ENCODE data around the gene ODC1. TPM values are rescaled to one million over a fixed set of nuclear protein-coding genes. Genes with fewer than 3 reads are reported as not detected.

The ODC1 gene
- total RNA-seq, 1 donor from 2014 or later = 119 TPM

DNA sequence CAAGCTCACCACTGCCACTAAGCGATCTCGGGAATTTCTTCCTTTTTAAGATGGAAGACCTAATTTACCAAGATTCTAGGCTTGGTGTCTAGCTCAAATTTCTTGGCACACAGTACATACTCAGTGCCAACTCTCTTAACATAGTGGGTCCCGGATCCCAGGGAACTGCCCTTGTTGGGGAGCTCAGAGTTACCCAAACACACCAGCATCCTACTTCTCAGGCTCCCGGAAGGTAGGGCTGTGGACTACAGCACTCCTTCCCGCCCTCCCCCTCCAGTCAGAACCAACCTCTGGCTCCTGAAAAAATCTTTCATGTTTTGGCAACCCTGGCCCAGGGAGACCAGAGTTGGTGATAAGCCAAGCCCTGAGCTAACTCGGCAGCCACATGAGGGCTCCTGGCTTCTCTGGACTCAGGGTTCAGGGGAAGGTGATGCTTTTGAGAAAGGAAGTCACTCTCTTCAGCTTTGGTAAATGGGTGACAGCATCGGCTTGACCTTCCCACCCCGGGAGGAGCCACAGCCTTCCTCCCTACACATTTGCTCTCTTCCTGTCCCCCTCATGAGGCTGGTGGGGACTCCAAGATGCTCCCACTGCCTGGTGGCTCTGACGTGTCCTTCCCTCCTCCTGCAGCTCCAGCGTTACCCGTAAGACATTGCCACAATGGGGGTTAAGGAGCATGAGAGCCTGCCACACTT is 8.8 kb downstream of the ODC1 start:
- Histone ChIP-seq H3K79me2 (ENCODE audit: insufficient read depth, low read length) (peaks cover 13% of the 10 kb centered on the region), H3K36me3 (ENCODE audit: insufficient read depth, low read length) (peaks cover 48% of the 10 kb centered on the region), H3K9me3 (ENCODE audit: insufficient read depth, low read depth, low read length) (no peaks in the 10 kb centered on the region), H3K4me3 (ENCODE audit: insufficient read depth, low read depth, low read length) (no peak overlapping the region), H3K27me3 (ENCODE audit: insufficient read depth, low read length) (no peaks in the 10 kb centered on the region), H4K20me1 (ENCODE audit: insufficient read depth, low read length) (peaks cover 41% of the 10 kb centered on the region), H3K4me2 (ENCODE audit: low read length) (no peak overlapping the region), H3K27ac (ENCODE audit: low read depth, low read length) (no peak overlapping the region), H3K9ac (ENCODE audit: low read length) (no peak overlapping the region), H3K4me1 (ENCODE audit: insufficient read depth, low read length) (no peaks in the 10 kb centered on the region), H2AFZ (ENCODE audit: low read depth, low read length) (no peak overlapping the region)
- peaks cover 5% of the 10 kb centered on the region for H3K27me3 Mint-ChIP-seq (ENCODE audit: low read depth, unreplicated experiment)
- DNase-seq (ENCODE audit: low read depth) (no peak), FAIRE-seq (no peak)
- H3K9me3 Mint-ChIP-seq (ENCODE audit: unreplicated experiment) = no peaks in the 10 kb centered on the region
- no peaks in the 10 kb centered on the region for H3K4me1 Mint-ChIP-seq (ENCODE audit: low read depth, unreplicated experiment)
- peaks cover 19% of the 10 kb centered on the region for H3K36me3 Mint-ChIP-seq (ENCODE audit: low read depth, unreplicated experiment)
- TF ChIP-seq, protein P1, sequence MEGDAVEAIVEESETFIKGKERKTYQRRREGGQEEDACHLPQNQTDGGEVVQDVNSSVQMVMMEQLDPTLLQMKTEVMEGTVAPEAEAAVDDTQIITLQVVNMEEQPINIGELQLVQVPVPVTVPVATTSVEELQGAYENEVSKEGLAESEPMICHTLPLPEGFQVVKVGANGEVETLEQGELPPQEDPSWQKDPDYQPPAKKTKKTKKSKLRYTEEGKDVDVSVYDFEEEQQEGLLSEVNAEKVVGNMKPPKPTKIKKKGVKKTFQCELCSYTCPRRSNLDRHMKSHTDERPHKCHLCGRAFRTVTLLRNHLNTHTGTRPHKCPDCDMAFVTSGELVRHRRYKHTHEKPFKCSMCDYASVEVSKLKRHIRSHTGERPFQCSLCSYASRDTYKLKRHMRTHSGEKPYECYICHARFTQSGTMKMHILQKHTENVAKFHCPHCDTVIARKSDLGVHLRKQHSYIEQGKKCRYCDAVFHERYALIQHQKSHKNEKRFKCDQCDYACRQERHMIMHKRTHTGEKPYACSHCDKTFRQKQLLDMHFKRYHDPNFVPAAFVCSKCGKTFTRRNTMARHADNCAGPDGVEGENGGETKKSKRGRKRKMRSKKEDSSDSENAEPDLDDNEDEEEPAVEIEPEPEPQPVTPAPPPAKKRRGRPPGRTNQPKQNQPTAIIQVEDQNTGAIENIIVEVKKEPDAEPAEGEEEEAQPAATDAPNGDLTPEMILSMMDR (IDR thresholded peaks at IDR 0.05; ENCODE audit: insufficient read depth, low read depth, low read length) = no peak
- no peak for TF ChIP-seq EZH2 (IDR thresholded peaks at IDR 0.05; ENCODE audit: insufficient read depth, low read length)
- no peak overlapping the region for H3K27ac Mint-ChIP-seq (ENCODE audit: unreplicated experiment)
- H3K4me3 Mint-ChIP-seq (ENCODE audit: unreplicated experiment) = no peak overlapping the region

DNA sequence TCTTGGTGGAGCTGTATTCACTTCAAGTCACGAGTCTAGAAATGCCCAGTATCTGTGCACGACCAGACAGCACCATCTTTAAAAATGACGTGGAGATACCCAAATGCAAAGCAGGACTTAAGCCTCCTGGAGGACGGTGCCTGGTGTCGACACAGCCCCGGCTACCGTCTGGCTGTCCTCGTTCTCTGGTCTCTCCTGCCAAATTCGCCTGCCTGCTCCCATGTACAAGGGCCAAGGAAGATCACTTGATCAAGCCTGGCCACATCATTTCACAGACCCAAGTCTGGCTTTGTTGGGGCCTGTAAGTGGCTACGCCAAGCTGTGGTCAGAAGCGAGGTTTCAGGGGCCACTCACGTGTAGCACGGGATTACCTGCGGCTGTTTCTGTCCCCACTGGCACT is 9.4 kb downstream of the ODC1 start:
- Histone ChIP-seq H3K9ac (ENCODE audit: low read length) (no peak overlapping the region), H3K79me2 (ENCODE audit: insufficient read depth, low read length) (peaks cover 6% of the 10 kb centered on the region), H3K4me1 (ENCODE audit: insufficient read depth, low read length) (no peaks in the 10 kb centered on the region), H3K9me3 (ENCODE audit: insufficient read depth, low read depth, low read length) (no peaks in the 10 kb centered on the region), H3K4me3 (ENCODE audit: insufficient read depth, low read depth, low read length) (no peak overlapping the region), H3K36me3 (ENCODE audit: insufficient read depth, low read length) (peaks cover 42% of the 10 kb centered on the region), H4K20me1 (ENCODE audit: insufficient read depth, low read length) (peaks cover 35% of the 10 kb centered on the region), H2AFZ (ENCODE audit: low read depth, low read length) (no peak overlapping the region), H3K27me3 (ENCODE audit: insufficient read depth, low read length) (no peaks in the 10 kb centered on the region), H3K4me2 (ENCODE audit: low read length) (no peak overlapping the region), H3K27ac (ENCODE audit: low read depth, low read length) (no peak overlapping the region)
- FAIRE-seq = no peak
- DNase-seq (ENCODE audit: low read depth) = no peak
- peaks cover 5% of the 10 kb centered on the region for H3K27me3 Mint-ChIP-seq (ENCODE audit: low read depth, unreplicated experiment)
- H3K4me3 Mint-ChIP-seq (ENCODE audit: unreplicated experiment) = no peak overlapping the region
- H3K9me3 Mint-ChIP-seq (ENCODE audit: unreplicated experiment) = no peaks in the 10 kb centered on the region
- TF ChIP-seq, protein P1 (IDR thresholded peaks at IDR 0.05; ENCODE audit: insufficient read depth, low read depth, low read length) = no peak
- no peak for TF ChIP-seq EZH2 (IDR thresholded peaks at IDR 0.05; ENCODE audit: insufficient read depth, low read length)
- H3K27ac Mint-ChIP-seq (ENCODE audit: unreplicated experiment) = no peak overlapping the region
- no peaks in the 10 kb centered on the region for H3K4me1 Mint-ChIP-seq (ENCODE audit: low read depth, unreplicated experiment)
- H3K36me3 Mint-ChIP-seq (ENCODE audit: low read depth, unreplicated experiment) = peaks cover 19% of the 10 kb centered on the region

DNA sequence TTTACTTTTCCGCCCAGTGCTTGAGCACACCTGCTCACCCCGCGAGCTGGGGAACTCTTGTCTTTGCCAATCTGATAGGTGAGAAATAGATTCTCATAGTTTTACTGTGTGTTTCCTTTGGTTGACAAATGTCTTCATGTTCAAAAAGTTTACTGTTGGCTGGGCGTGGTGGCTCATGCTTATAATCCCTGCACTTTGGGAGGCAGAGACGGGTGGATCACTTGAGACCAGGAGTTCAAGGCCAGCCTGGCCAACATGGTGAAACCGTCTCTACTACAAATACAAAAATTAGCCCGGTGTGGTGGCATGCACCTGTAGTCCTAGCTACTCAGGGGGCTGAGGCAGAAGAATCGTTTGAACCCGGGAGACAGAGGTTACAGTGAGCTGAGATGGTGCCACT is 10.3 kb downstream of the ODC1 start:
- no peak overlapping the region for H2AFZ ChIP-seq (ENCODE audit: low read depth, low read length)
- H3K9me3 ChIP-seq (ENCODE audit: insufficient read depth, low read depth, low read length) = no peaks in the 10 kb centered on the region
- DNase-seq (ENCODE audit: low read depth) = no peak
- H4K20me1 ChIP-seq (ENCODE audit: insufficient read depth, low read length) = peaks cover 30% of the 10 kb centered on the region
- no peak overlapping the region for H3K27ac Mint-ChIP-seq (ENCODE audit: unreplicated experiment)
- H3K36me3 Mint-ChIP-seq (ENCODE audit: low read depth, unreplicated experiment) = peaks cover 14% of the 10 kb centered on the region
- no peaks in the 10 kb centered on the region for H3K9me3 Mint-ChIP-seq (ENCODE audit: unreplicated experiment)
- peaks cover 34% of the 10 kb centered on the region for H3K36me3 ChIP-seq (ENCODE audit: insufficient read depth, low read length)
- H3K4me3 Mint-ChIP-seq (ENCODE audit: unreplicated experiment) = no peak overlapping the region
- no peak for FAIRE-seq
- H3K4me2 ChIP-seq (ENCODE audit: low read length) = no peak overlapping the region
- no peaks in the 10 kb centered on the region for H3K4me1 ChIP-seq (ENCODE audit: insufficient read depth, low read length)
- no peaks in the 10 kb centered on the region for H3K79me2 ChIP-seq (ENCODE audit: insufficient read depth, low read length)
- no peak for TF ChIP-seq EZH2 (IDR thresholded peaks at IDR 0.05; ENCODE audit: insufficient read depth, low read length)
- TF ChIP-seq, protein P1 (IDR thresholded peaks at IDR 0.05; ENCODE audit: insufficient read depth, low read depth, low read length) = no peak
- peaks cover 7% of the 10 kb centered on the region for H3K27me3 Mint-ChIP-seq (ENCODE audit: low read depth, unreplicated experiment)
- H3K4me1 Mint-ChIP-seq (ENCODE audit: low read depth, unreplicated experiment) = no peaks in the 10 kb centered on the region
- no peaks in the 10 kb centered on the region for H3K27me3 ChIP-seq (ENCODE audit: insufficient read depth, low read length)
- H3K27ac ChIP-seq (ENCODE audit: low read depth, low read length) = no peak overlapping the region
- H3K4me3 ChIP-seq (ENCODE audit: insufficient read depth, low read depth, low read length) = no peak overlapping the region
- no peak overlapping the region for H3K9ac ChIP-seq (ENCODE audit: low read length)

Measured in astrocyte (in vitro differentiated cells and primary cell).